Testis (tissue), 2 donors: ENCODE data around the gene CENPX.

Experiments used
- POLR2A ChIP-seq: fragments of 450-650 bp; IDR thresholded peaks from one replicate; pipeline ENCODE4 v1.6.1; 2017; ENCODE audit warnings: antibody characterized with exemption, mild to moderate bottlenecking, moderate library complexity
- TF ChIP-seq, protein P1 (sequence below), 3 experiments: fragments of 450-650 bp in 2 of 3; fragments of 200-600 bp in 1 of 3; sonication (generic) in 1 of 3; IDR thresholded peaks; one replicate each; pipeline ENCODE4 v1.5.1; 2016 to 2019; ENCODE audit warnings: antibody characterized with exemption in 3 of 3, mild to moderate bottlenecking in 2 of 3, moderate library complexity in 1 of 3

- no peak for TF ChIP-seq POLR2A
- TF ChIP-seq, protein P1, sequence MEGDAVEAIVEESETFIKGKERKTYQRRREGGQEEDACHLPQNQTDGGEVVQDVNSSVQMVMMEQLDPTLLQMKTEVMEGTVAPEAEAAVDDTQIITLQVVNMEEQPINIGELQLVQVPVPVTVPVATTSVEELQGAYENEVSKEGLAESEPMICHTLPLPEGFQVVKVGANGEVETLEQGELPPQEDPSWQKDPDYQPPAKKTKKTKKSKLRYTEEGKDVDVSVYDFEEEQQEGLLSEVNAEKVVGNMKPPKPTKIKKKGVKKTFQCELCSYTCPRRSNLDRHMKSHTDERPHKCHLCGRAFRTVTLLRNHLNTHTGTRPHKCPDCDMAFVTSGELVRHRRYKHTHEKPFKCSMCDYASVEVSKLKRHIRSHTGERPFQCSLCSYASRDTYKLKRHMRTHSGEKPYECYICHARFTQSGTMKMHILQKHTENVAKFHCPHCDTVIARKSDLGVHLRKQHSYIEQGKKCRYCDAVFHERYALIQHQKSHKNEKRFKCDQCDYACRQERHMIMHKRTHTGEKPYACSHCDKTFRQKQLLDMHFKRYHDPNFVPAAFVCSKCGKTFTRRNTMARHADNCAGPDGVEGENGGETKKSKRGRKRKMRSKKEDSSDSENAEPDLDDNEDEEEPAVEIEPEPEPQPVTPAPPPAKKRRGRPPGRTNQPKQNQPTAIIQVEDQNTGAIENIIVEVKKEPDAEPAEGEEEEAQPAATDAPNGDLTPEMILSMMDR (IDR thresholded peaks at IDR 0.05): no peak
Observed at GRCh38 chr17:82000803-82001570, 21.7 kb downstream of the CENPX start.
